AG09309 (cell line): ENCODE measurements around the gene MAP3K19.

ENCODE experiments used
- DNase-seq: peaks from one replicate; pipeline ENCODE4 v3.0.0-alpha.2; 2010; ENCODE audit warnings: low read depth
- H3K4me3 ChIP-seq: 2 replicates; pipeline ENCODE4 v1.5.1; 2011; ENCODE audit warnings: mild to moderate bottlenecking, low read depth, low read length, moderate library complexity; ENCODE audit not compliant: control insufficient read depth
- TF ChIP-seq, protein P1 (sequence below): IDR thresholded peaks from 2 replicates; pipeline ENCODE4 v1.5.1; 2011; ENCODE audit warnings: mild to moderate bottlenecking, low read depth, low read length, inconsistent platforms; ENCODE audit not compliant: insufficient read depth, control insufficient read depth; ENCODE audit errors: missing control alignments

Gene MAP3K19

DNA sequence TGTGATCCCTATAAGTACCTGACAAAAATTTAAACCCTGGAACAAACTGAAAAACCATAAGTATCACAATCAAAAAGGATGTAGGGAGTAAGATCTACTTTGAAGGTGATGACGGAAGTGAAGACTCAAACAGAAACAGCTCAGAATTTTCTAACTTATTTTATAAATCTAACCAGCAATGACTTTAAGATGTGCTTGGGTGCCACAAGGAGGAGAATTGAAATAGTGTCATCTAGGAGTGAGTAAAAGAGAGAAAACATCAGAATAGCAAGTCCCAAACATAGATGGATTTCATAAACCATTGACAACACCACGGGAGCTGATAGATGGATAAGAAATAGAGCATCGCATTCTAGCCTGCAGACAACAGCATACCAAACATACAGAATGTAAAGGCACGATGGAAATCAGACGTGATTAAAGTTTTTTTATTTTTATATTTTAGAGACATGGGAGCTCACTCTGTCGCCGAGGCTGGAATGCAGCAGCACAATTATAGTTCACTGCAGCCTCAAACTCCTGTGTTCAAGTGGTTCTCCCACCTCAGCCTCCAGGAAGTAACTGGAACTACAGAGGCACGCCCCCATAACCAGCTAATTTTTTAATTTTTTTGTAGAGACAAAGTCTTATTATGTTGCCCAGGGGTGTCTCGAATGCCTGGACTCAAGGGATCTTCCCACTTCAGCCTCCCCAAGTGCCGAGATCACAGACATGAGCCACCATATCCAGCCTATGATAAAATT is 36.9 kb downstream of the MAP3K19 start:
- no peak overlapping the region for H3K4me3 ChIP-seq
- DNase-seq = no peak
- TF ChIP-seq, protein P1, sequence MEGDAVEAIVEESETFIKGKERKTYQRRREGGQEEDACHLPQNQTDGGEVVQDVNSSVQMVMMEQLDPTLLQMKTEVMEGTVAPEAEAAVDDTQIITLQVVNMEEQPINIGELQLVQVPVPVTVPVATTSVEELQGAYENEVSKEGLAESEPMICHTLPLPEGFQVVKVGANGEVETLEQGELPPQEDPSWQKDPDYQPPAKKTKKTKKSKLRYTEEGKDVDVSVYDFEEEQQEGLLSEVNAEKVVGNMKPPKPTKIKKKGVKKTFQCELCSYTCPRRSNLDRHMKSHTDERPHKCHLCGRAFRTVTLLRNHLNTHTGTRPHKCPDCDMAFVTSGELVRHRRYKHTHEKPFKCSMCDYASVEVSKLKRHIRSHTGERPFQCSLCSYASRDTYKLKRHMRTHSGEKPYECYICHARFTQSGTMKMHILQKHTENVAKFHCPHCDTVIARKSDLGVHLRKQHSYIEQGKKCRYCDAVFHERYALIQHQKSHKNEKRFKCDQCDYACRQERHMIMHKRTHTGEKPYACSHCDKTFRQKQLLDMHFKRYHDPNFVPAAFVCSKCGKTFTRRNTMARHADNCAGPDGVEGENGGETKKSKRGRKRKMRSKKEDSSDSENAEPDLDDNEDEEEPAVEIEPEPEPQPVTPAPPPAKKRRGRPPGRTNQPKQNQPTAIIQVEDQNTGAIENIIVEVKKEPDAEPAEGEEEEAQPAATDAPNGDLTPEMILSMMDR = no peak

DNA sequence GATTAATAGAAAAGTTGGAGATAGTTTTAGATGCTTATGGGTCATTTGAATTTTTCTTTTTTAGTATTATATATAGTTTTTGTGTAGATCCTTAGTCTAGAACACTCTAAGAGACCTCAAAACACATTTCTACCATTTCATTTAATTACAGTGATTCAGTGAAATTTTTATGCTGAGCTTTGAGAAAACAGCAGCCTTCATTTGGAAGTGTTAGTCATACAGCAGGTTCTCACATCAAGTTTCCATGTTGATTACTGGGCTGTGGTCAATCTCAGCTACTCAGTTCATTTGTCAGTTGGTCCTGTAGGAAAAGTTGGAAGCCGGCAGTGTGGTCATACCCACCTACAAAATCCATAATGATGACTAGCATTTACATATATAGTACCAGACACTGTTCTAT is 37.9 kb downstream of the MAP3K19 start:
- no peak for DNase-seq
- TF ChIP-seq, protein P1 = no peak
- H3K4me3 ChIP-seq = no peak overlapping the region

DNA sequence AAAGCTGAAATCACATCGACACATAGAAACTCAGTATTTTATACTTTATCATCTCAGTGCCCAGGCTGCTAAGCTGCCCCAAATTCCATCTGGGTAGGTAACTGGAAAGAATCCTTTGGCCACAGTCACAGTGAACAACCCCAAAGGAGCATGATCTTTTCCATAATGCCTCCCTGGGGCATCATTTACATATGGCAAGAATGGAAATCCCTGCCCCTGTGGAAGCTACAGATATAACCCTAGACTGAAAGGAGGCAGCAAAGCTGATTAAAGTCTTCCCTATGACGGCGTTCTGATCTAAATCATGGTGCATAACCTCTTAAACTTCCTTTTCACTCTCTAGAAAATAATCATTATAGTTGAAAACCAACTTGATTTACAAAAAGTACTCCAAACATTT is 41.5 kb downstream of the MAP3K19 start:
- H3K4me3 ChIP-seq = no peak overlapping the region
- no peak for DNase-seq
- TF ChIP-seq, protein P1 = no peak

DNA sequence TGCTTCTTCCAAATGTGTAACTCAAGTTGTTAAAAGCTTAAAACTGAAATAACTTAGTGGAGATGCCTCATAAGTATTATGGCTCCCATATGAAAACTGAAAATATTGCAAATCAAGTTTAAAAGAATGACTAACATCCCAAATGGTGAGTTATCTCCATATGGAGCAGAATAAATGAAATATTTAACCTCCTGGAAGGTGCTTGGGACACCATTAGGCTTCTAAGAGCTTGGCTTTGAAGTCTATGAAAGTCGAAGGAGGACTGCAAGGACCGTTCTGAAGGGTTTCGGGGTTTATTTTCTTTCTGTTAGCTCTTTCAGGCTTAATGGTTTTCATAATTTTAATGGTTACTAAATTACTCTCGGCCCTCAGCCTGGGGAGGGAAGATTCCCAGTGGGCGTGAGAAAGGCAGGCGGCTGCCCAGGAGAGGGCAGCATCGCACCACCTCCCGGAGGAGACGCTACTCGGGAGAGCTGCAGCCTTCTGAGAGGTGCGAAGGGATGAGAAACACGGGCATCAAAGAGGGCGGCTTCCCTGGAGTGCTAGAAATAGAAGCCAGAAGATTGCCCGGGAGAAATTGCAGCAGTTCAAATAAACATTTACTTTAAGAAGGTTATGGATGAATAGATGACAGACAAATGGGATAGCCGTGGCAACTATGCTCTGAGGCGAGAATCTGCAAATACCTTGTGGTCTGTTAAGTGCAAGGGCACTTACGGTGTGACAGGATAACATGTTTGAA is 43.1 kb downstream of the MAP3K19 start:
- H3K4me3 ChIP-seq = no peak overlapping the region
- TF ChIP-seq, protein P1 = peak; percentile 98
- DNase-seq = peak; percentile 13

- TF ChIP-seq, protein P1 = no peak
- no peak overlapping the region for H3K4me3 ChIP-seq
- no peak for DNase-seq
Measured at GRCh38 chr2:135002836-135003235, 44.4 kb downstream of the MAP3K19 start.

- no peak overlapping the region for H3K4me3 ChIP-seq
Measured at GRCh38 chr2:134999521-134999920, 47.7 kb downstream of the MAP3K19 start.

More at GRCh38 chr2:134999521-134999920, 47.7 kb downstream of the MAP3K19 start:
- no peak for DNase-seq
- TF ChIP-seq, protein P1 = no peak
